HL-60 (cell line): ENCODE measurements around the gene PIGH.

Source experiments
- GABPA ChIP-seq: IDR thresholded peaks from 2 replicates; pipeline ENCODE4 v1.6.1; 2012; ENCODE audit warnings: low read depth
- POLR2AphosphoS5 ChIP-seq: IDR thresholded peaks from 2 replicates; pipeline ENCODE4 v1.6.1; 2012; ENCODE audit warnings: low read depth
- TF ChIP-seq, protein P1 (sequence below): IDR thresholded peaks from 2 replicates; pipeline ENCODE4 v1.6.1; 2012; ENCODE audit warnings: low read depth; ENCODE audit not compliant: insufficient replicate concordance
- TF ChIP-seq, protein P2 (sequence below): IDR thresholded peaks from one replicate; pipeline ENCODE4 v1.5.1; 2011; ENCODE audit warnings: low read length, control low read depth, inconsistent platforms; ENCODE audit not compliant: insufficient read depth

DNA sequence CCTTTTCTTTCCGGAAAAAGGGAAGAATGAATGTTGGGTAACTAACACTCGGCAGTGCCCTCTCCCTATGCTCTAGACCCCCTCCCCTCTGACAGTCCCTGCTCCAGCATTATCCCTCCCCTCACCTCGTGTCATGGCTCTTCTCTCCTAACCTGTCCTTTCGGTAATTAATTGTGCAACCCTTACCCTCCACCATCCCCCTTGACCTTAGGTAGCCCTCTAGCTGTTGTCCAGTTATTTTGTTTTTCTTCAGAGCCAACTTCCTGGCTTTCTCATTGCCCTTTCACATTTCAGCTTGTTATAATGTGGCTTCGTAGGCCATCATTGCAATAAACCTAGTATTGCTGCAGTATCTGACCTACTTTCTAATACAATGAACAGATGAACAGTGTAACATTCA is 30.9 kb upstream of the PIGH start:
- TF ChIP-seq, protein P1, sequence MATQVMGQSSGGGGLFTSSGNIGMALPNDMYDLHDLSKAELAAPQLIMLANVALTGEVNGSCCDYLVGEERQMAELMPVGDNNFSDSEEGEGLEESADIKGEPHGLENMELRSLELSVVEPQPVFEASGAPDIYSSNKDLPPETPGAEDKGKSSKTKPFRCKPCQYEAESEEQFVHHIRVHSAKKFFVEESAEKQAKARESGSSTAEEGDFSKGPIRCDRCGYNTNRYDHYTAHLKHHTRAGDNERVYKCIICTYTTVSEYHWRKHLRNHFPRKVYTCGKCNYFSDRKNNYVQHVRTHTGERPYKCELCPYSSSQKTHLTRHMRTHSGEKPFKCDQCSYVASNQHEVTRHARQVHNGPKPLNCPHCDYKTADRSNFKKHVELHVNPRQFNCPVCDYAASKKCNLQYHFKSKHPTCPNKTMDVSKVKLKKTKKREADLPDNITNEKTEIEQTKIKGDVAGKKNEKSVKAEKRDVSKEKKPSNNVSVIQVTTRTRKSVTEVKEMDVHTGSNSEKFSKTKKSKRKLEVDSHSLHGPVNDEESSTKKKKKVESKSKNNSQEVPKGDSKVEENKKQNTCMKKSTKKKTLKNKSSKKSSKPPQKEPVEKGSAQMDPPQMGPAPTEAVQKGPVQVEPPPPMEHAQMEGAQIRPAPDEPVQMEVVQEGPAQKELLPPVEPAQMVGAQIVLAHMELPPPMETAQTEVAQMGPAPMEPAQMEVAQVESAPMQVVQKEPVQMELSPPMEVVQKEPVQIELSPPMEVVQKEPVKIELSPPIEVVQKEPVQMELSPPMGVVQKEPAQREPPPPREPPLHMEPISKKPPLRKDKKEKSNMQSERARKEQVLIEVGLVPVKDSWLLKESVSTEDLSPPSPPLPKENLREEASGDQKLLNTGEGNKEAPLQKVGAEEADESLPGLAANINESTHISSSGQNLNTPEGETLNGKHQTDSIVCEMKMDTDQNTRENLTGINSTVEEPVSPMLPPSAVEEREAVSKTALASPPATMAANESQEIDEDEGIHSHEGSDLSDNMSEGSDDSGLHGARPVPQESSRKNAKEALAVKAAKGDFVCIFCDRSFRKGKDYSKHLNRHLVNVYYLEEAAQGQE = no peak
- TF ChIP-seq, protein P2, sequence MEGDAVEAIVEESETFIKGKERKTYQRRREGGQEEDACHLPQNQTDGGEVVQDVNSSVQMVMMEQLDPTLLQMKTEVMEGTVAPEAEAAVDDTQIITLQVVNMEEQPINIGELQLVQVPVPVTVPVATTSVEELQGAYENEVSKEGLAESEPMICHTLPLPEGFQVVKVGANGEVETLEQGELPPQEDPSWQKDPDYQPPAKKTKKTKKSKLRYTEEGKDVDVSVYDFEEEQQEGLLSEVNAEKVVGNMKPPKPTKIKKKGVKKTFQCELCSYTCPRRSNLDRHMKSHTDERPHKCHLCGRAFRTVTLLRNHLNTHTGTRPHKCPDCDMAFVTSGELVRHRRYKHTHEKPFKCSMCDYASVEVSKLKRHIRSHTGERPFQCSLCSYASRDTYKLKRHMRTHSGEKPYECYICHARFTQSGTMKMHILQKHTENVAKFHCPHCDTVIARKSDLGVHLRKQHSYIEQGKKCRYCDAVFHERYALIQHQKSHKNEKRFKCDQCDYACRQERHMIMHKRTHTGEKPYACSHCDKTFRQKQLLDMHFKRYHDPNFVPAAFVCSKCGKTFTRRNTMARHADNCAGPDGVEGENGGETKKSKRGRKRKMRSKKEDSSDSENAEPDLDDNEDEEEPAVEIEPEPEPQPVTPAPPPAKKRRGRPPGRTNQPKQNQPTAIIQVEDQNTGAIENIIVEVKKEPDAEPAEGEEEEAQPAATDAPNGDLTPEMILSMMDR = no peak
- TF ChIP-seq POLR2AphosphoS5 (no peak), GABPA (no peak)
